GM12891 (cell line): Measurements from ENCODE around the gene FCER1A.

ENCODE experiments used
- POLR2A ChIP-seq: IDR thresholded peaks from 2 replicates; pipeline ENCODE4 v1.6.1; 2011; ENCODE audit warnings: low read depth, low read length, control low read depth
- POLR2AphosphoS5 ChIP-seq: IDR thresholded peaks from 2 replicates; pipeline ENCODE4 v1.6.1; 2011; ENCODE audit warnings: low read depth, low read length, control low read depth
- SPI1 ChIP-seq: IDR thresholded peaks from 2 replicates; pipeline ENCODE4 v1.6.1; 2011; ENCODE audit warnings: low read depth, low read length, control low read depth
- TAF1 ChIP-seq: IDR thresholded peaks from 2 replicates; pipeline ENCODE4 v1.6.1; 2011; ENCODE audit warnings: low read depth, low read length, control low read depth

DNA sequence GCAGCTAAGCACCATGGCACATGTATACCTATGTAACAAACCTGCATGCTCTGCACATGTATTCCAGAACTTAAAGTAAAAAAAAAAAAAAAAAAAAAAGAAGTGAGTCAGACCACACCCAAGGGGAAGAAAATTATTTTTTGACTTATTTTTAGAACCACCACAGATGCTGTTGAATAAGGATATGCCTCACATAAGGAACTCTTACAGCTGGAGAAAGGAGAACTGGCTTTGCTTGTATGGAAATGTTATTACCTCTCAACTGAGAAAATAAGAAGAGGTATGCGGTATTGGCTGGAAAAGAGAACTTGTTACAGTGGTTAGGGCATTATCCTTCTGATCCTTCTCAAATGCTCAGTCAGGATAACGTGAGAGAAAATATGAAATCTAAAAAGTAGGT lies 27.5 kb upstream of the FCER1A start:
- no peak for TF ChIP-seq POLR2A
- no peak for TF ChIP-seq POLR2AphosphoS5
- no peak for TF ChIP-seq TAF1
- no peak for TF ChIP-seq SPI1
